CD4-positive, alpha-beta T cell (primary cell): ENCODE results near the gene CPA4. TPM values are rescaled to one million over a fixed set of nuclear protein-coding genes. Genes with fewer than 3 reads are reported as not detected.

Experiments used
- ATAC-seq: fragments of 200-7000 bp; cut with Tn5 transposase; one replicate; pipeline ENCODE4 v1.10.0; 2022; ENCODE audit warnings: mild to moderate bottlenecking; ENCODE audit not compliant: poor library complexity
- CTCF ChIA-PET: fragments of 350-600 bp; sonication (Branson Sonifier 250); formaldehyde crosslinking; loops from one replicate; lab custom pipeline; 2021; ENCODE audit warnings: antibody characterized with exemption, inconsistent platforms; lab: Charles Lee
- POLR2A ChIA-PET: fragments of 350-600 bp; sonication (Branson Sonifier 250); formaldehyde crosslinking; loops from one replicate; lab custom pipeline; 2021; ENCODE audit warnings: antibody characterized with exemption, inconsistent platforms; lab: Charles Lee
- DNase-seq, 14 experiments: peaks; one replicate each; pipeline ENCODE4 v3.0.0-alpha.2; 2013 to 2020; ENCODE audit warnings: mixed read lengths in 2 of 14
- H3K27ac ChIP-seq, 2 donors: one replicate each; pipeline versions ENCODE4 v1.5.1 to v1.7.0; 2013; ENCODE audit warnings: low read length in 2 of 2, low read depth in 1 of 2, mild to moderate bottlenecking in 1 of 2
- H3K27me3 ChIP-seq, 2 experiments: 1 replicate in 1 of 2; 2 replicates in 1 of 2; pipeline versions ENCODE4 v1.6.1 to v1.7.0; 2013; ENCODE audit warnings: low read length in 2 of 2, control low read depth in 1 of 2, mild to moderate bottlenecking in 1 of 2, moderate library complexity in 1 of 2; ENCODE audit not compliant: insufficient read depth in 2 of 2, control insufficient read depth in 1 of 2
- H3K36me3 ChIP-seq: one replicate; pipeline ENCODE4 v1.6.1; 2013; ENCODE audit warnings: low read length, control low read depth; ENCODE audit not compliant: insufficient read depth
- H3K4me1 ChIP-seq: one replicate; pipeline ENCODE4 v1.6.1; 2013; ENCODE audit warnings: low read length, control low read depth; ENCODE audit not compliant: insufficient read depth
- H3K4me3 ChIP-seq: one replicate; pipeline ENCODE4 v1.5.1; 2013; ENCODE audit warnings: mild to moderate bottlenecking, low read length, moderate library complexity
- H3K9me3 ChIP-seq, 2 experiments: 1 replicate in 1 of 2; 2 replicates in 1 of 2; pipeline versions ENCODE4 v1.6.1 to v1.7.0; 2013; ENCODE audit warnings: low read length in 2 of 2, mild to moderate bottlenecking in 2 of 2, control low read depth in 1 of 2, moderate library complexity in 1 of 2; ENCODE audit not compliant: control insufficient read depth in 1 of 2, insufficient read depth in 1 of 2
- H3K27ac Mint-ChIP-seq: one replicate; pipeline ENCODE4 v1.8.0; 2020; ENCODE audit warnings: mixed read lengths
- H3K27me3 Mint-ChIP-seq: one replicate; pipeline ENCODE4 v1.8.0; 2021; ENCODE audit warnings: mixed read lengths
- H3K36me3 Mint-ChIP-seq: one replicate; pipeline ENCODE4 v1.8.0; 2021; ENCODE audit warnings: low read depth, mixed read lengths
- H3K4me1 Mint-ChIP-seq: one replicate; pipeline ENCODE4 v1.8.0; 2021; ENCODE audit warnings: low read depth, mixed read lengths
- H3K4me3 Mint-ChIP-seq: one replicate; pipeline ENCODE4 v1.8.0; 2020; ENCODE audit warnings: mild to moderate bottlenecking, mixed read lengths
- H3K9me3 Mint-ChIP-seq: one replicate; pipeline ENCODE4 v1.8.0; 2020; ENCODE audit warnings: mixed read lengths
- CTCF ChIP-seq: fragments of 200-600 bp; IDR thresholded peaks from one replicate; pipeline ENCODE4 v1.8.0; 2022; ENCODE audit warnings: antibody characterized with exemption, mild to moderate bottlenecking
- intact Hi-C, 2 experiments: fragments of 100-400 bp; cut with DNase I in 1 of 2; cut with micrococcal nuclease in 1 of 2; formaldehyde crosslinking; loops; one replicate each; pipeline versions ENCODE4 v1.15.1 to v1.9.0; 2023 to 2025; cut with DNase I, micrococcal nuclease
- total RNA-seq, 174 experiments: library from RNA in 2 of 174; stranded (reverse) in 2 of 174; gene quantifications; one replicate each; pipeline ENCODE4 v1.2.3 and lab custom pipeline; 2021 to 2026

The CPA4 gene
- total RNA-seq, 2 experiments from 2014 or later = not detected

DNA sequence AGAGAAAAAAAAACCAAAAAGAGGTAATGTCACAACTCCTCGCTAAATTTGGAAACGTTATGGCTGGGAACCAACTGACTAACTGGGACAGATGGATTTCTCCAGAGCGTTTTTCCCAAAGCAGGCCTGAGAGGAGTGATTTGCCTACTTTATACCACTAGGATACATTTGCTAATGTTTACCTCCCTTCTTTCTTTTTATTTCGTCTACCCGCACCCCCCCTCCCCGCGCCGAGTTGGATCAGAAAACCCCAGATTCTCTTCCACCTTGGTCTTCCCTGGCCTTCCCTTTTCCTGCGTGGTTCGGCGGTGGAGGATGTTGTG lies 19.1 kb upstream of the CPA4 start:
- no peak overlapping the region for H3K4me3 ChIP-seq
- no peaks in the 10 kb centered on the region for H3K9me3 Mint-ChIP-seq
- H3K27me3 ChIP-seq = peaks cover 0 to 2% of the 10 kb centered on the region in 2 experiments
- intact Hi-C loops = no loop called here
- H3K27ac Mint-ChIP-seq = no peak overlapping the region
- no peaks in the 10 kb centered on the region for H3K36me3 Mint-ChIP-seq
- no peaks in the 10 kb centered on the region for H3K9me3 ChIP-seq
- no peak for TF ChIP-seq CTCF
- H3K4me1 ChIP-seq = peaks cover 5% of the 10 kb centered on the region
- DNase-seq (no peak), ATAC-seq (no peak)
- no peak overlapping the region for H3K27ac ChIP-seq
- CTCF ChIA-PET = no interaction called here
- H3K4me1 Mint-ChIP-seq = peaks cover 5% of the 10 kb centered on the region
- peak overlapping the region; percentile 62 for H3K4me3 Mint-ChIP-seq
- H3K27me3 Mint-ChIP-seq = no peaks in the 10 kb centered on the region
- POLR2A ChIA-PET = interaction anchor here (1.5 kb wide), 1 partner anchor 31 kb away, joined by 4 read pairs; no protein-coding TSS in a partner anchor
- no peaks in the 10 kb centered on the region for H3K36me3 ChIP-seq

- H3K9me3 Mint-ChIP-seq = no peaks in the 10 kb centered on the region
- H3K4me3 Mint-ChIP-seq = peak overlapping the region; percentile 62
- H3K4me1 ChIP-seq = peaks cover 5% of the 10 kb centered on the region
- H3K27ac Mint-ChIP-seq = no peak overlapping the region
- no peak overlapping the region for H3K27ac ChIP-seq
- CTCF ChIA-PET = no interaction called here
- no peaks in the 10 kb centered on the region for H3K36me3 ChIP-seq
- peaks cover 0 to 2% of the 10 kb centered on the region in 2 experiments for H3K27me3 ChIP-seq
- TF ChIP-seq CTCF = no peak
- no peak overlapping the region for H3K4me3 ChIP-seq
- ATAC-seq (no peak), DNase-seq (no peak)
- H3K9me3 ChIP-seq = no peaks in the 10 kb centered on the region
- H3K27me3 Mint-ChIP-seq = no peaks in the 10 kb centered on the region
- H3K36me3 Mint-ChIP-seq = no peaks in the 10 kb centered on the region
- H3K4me1 Mint-ChIP-seq = peaks cover 5% of the 10 kb centered on the region
- intact Hi-C loops = no loop called here
- POLR2A ChIA-PET = no interaction called here
Observed at GRCh38 chr7:130274296-130274695, 18.7 kb upstream of the CPA4 start.

GRCh38 chr7:130274983-130275591 lies 17.9 kb upstream of the CPA4 start:
- no peak overlapping the region for H3K4me3 ChIP-seq
- CTCF ChIA-PET = no interaction called here

More at GRCh38 chr7:130274983-130275591, 17.9 kb upstream of the CPA4 start:
- Mint-ChIP-seq H3K4me3 (no peak overlapping the region), H3K27ac (no peak overlapping the region), H3K4me1 (peaks cover 5% of the 10 kb centered on the region), H3K27me3 (no peaks in the 10 kb centered on the region), H3K9me3 (no peaks in the 10 kb centered on the region), H3K36me3 (no peaks in the 10 kb centered on the region)
- peaks cover 0 to 2% of the 10 kb centered on the region in 2 experiments for H3K27me3 ChIP-seq
- DNase-seq (no peak), ATAC-seq (no peak)
- intact Hi-C loops = no loop called here
- no peaks in the 10 kb centered on the region for H3K36me3 ChIP-seq
- POLR2A ChIA-PET = no interaction called here
- H3K4me1 ChIP-seq = peaks cover 5% of the 10 kb centered on the region
- TF ChIP-seq CTCF = no peak
- no peaks in the 10 kb centered on the region for H3K9me3 ChIP-seq
- H3K27ac ChIP-seq = no peak overlapping the region
